HPDE6-E6E7 (cell line): ENCODE measurements around the gene CRTAP.
"Not testable (repeated sequence)": the region's sequence is repeated elsewhere in the genome, so short reads cannot be mapped to it uniquely, and the experiment has no call there.

Source experiments
- DNase-seq: peaks from one replicate; pipeline ENCODE4 v3.0.0; 2011; ENCODE audit warnings: missing footprints; ENCODE audit errors: extremely low spot score

CRTAP gene

GRCh38 chr3:33113772-33114621 is at the start of gene CRTAP:
Gene CRTAP (plus strand): TSS chr3:33114014. CDS start chr3:33114078, 64 bp downstream.
- DNase-seq: peak; percentile 43

- DNase-seq: no peak
Observed at GRCh38 chr3:33064929-33065328, 48.9 kb upstream of the CRTAP start.

- no peak for DNase-seq
Observed at GRCh38 chr3:33067484-33067883, 46.3 kb upstream of the CRTAP start.

GRCh38 chr3:33069862-33070261 is 44.0 kb upstream of the CRTAP start:
- not testable (repeated sequence) for DNase-seq

GRCh38 chr3:33071181-33071580 is 42.6 kb upstream of the CRTAP start:
- no peak for DNase-seq

- DNase-seq: no peak
Observed at GRCh38 chr3:33071946-33072345, 41.9 kb upstream of the CRTAP start.

GRCh38 chr3:33074217-33075067 is 39.4 kb upstream of the CRTAP start:
- peak; percentile 39 for DNase-seq

- DNase-seq: no peak
Observed at GRCh38 chr3:33075995-33076394, 37.8 kb upstream of the CRTAP start.

GRCh38 chr3:33076952-33077351 is 36.9 kb upstream of the CRTAP start:
- DNase-seq: no peak

GRCh38 chr3:33077976-33078375 is 35.8 kb upstream of the CRTAP start:
- no peak for DNase-seq

- not testable (repeated sequence) for DNase-seq
Observed at GRCh38 chr3:33079813-33080212, 34.0 kb upstream of the CRTAP start.

- no peak for DNase-seq
Observed at GRCh38 chr3:33081812-33082211, 32.0 kb upstream of the CRTAP start.

GRCh38 chr3:33083958-33084357 is 29.9 kb upstream of the CRTAP start:
- no peak for DNase-seq

GRCh38 chr3:33088691-33089090 is 25.1 kb upstream of the CRTAP start:
- DNase-seq: no peak

- DNase-seq: no peak
Observed at GRCh38 chr3:33089515-33089914, 24.3 kb upstream of the CRTAP start.

GRCh38 chr3:33091746-33092145 is 22.1 kb upstream of the CRTAP start:
- no peak for DNase-seq

- DNase-seq: no peak
Observed at GRCh38 chr3:33092496-33093254, 21.1 kb upstream of the CRTAP start.

GRCh38 chr3:33093847-33094246 is 20.0 kb upstream of the CRTAP start:
- no peak for DNase-seq

- DNase-seq: no peak
Observed at GRCh38 chr3:33095436-33095835, 18.4 kb upstream of the CRTAP start.

GRCh38 chr3:33096093-33096868 is 17.5 kb upstream of the CRTAP start:
- DNase-seq: no peak

- DNase-seq: no peak
Observed at GRCh38 chr3:33099109-33099645, 14.6 kb upstream of the CRTAP start.
